ENCODE measurements around the gene GUCD1. TPM values are rescaled to one million over a fixed set of nuclear protein-coding genes. Genes with fewer than 3 reads are reported as not detected.
"Not testable (repeated sequence)": the region's sequence is repeated elsewhere in the genome, so short reads cannot be mapped to it uniquely, and the experiment has no call there.

The GUCD1 gene
- total RNA-seq, 1 donor from 2014 or later = 291 TPM

GRCh38 chr22:24543185-24543601, 11.7 kb downstream of the GUCD1 start:
- no peak for DNase-seq
- ATAC-seq (ENCODE audit: poor library complexity) = peak; percentile 1
- intact Hi-C loops (cut with DNase I) = no loop called here

GRCh38 chr22:24542641-24543040, 12.3 kb downstream of the GUCD1 start:
- peak; percentile 78 for ATAC-seq (ENCODE audit: poor library complexity)
- intact Hi-C loops (cut with DNase I) = no loop called here
- DNase-seq = peak; percentile 73

- ATAC-seq (ENCODE audit: poor library complexity) (no peak), DNase-seq (no peak)
- intact Hi-C loops (cut with DNase I) = no loop called here
Observed at GRCh38 chr22:24541681-24542515, 13.0 kb downstream of the GUCD1 start.

GRCh38 chr22:24540470-24540869, 14.5 kb downstream of the GUCD1 start:
- DNase-seq = no peak
- ATAC-seq (ENCODE audit: poor library complexity) = no peak
- intact Hi-C loops (cut with DNase I) = no loop called here

DNA sequence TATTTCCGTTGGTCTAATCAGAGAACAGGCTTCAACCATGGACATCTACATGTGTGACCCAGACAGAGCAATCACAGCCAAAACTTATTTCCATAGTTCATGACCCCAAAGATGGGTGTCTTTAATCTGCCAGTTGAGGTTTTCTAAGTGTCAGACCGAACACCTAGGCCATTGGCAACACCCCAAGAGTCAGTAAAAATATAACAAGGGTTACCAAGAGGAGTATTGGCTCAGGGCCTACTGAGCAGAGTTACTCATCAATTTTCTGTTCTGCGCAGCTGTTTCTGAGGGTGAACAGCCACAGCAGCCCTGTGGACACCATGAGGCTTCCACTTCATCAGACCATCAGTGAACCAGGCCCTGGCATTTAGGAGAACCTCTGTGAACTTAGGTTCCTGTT, 18.8 kb downstream of the GUCD1 start:
- no peak for DNase-seq
- no peak for ATAC-seq (ENCODE audit: poor library complexity)
- intact Hi-C loops (cut with DNase I) = no loop called here

GRCh38 chr22:24535348-24535747, 19.6 kb downstream of the GUCD1 start:
- intact Hi-C loops (cut with DNase I) = no loop called here
- no peak for DNase-seq

GRCh38 chr22:24532075-24532474, 22.9 kb downstream of the GUCD1 start:
- no peak for DNase-seq
- no peak for ATAC-seq (ENCODE audit: poor library complexity)
- intact Hi-C loops (cut with DNase I) = no loop called here

More at GRCh38 chr22:24535348-24535747, 19.6 kb downstream of the GUCD1 start:
- no peak for ATAC-seq (ENCODE audit: poor library complexity)

- intact Hi-C loops (cut with DNase I); ATAC-seq (ENCODE audit: poor library complexity); DNase-seq: not testable (repeated sequence)
Observed at GRCh38 chr22:24530968-24531367, 24.0 kb downstream of the GUCD1 start.

- intact Hi-C loops (cut with DNase I) = loop anchor here (10.0 kb wide), 1 partner anchor 345 kb away; the partner anchor contains the start of gene SUSD2
- ATAC-seq (ENCODE audit: poor library complexity) (no peak), DNase-seq (no peak)
Observed at GRCh38 chr22:24529898-24530297, 25.0 kb downstream of the GUCD1 start.

GRCh38 chr22:24526191-24526590, 28.7 kb downstream of the GUCD1 start:
- no peak for DNase-seq
- ATAC-seq (ENCODE audit: poor library complexity) = no peak
- intact Hi-C loops (cut with DNase I) = loop anchor here (10.0 kb wide), 1 partner anchor 341 kb away; the partner anchor contains the start of gene SUSD2

GRCh38 chr22:24525416-24526037, 29.4 kb downstream of the GUCD1 start:
- peak; percentile 87 for ATAC-seq (ENCODE audit: poor library complexity)

GRCh38 chr22:24523873-24524272, 31.1 kb downstream of the GUCD1 start:
- ATAC-seq (ENCODE audit: poor library complexity) (no peak), DNase-seq (no peak)
- intact Hi-C loops (cut with DNase I) = loop anchor here (10.0 kb wide), 1 partner anchor 339 kb away; the partner anchor contains the start of gene SUSD2

More at GRCh38 chr22:24525416-24526037, 29.4 kb downstream of the GUCD1 start:
- DNase-seq = peak; percentile 88
- intact Hi-C loops (cut with DNase I) = loop anchor here (10.0 kb wide), 1 partner anchor 341 kb away; the partner anchor contains the start of gene SUSD2

DNA sequence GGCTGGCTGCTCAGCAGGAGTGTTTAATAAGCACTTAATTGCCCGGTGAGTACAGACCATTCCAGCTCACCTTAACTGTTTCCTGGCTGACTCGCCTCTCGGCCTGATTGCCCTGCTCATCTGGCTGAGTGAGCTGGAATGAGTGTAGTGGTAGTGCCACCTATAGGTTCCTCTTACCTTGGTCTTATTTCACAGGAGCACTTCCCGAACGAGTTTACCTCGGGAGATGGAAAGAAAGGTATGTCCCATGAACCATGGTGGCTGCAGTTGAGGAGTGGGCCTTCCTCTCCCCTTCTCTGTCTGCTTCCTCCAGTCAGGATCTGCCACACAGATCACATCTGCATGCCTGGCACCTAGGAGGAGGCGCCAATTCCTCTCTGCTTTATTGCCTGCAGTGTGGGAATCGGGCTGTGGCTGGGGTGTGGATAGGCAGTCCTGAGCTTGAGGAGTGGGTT, 33.1 kb downstream of the GUCD1 start:
- intact Hi-C loops (cut with DNase I) = loop anchor here (10.0 kb wide), 1 partner anchor 337 kb away; the partner anchor contains the start of gene SUSD2
- no peak for DNase-seq
- ATAC-seq (ENCODE audit: poor library complexity) = peak; percentile 75

- ATAC-seq (ENCODE audit: poor library complexity) (no peak), DNase-seq (no peak)
- intact Hi-C loops (cut with DNase I) = loop anchor here (10.0 kb wide), 1 partner anchor 195 kb away; no protein-coding TSS in a partner anchor
Observed at GRCh38 chr22:24519496-24519895, 35.4 kb downstream of the GUCD1 start.

DNA sequence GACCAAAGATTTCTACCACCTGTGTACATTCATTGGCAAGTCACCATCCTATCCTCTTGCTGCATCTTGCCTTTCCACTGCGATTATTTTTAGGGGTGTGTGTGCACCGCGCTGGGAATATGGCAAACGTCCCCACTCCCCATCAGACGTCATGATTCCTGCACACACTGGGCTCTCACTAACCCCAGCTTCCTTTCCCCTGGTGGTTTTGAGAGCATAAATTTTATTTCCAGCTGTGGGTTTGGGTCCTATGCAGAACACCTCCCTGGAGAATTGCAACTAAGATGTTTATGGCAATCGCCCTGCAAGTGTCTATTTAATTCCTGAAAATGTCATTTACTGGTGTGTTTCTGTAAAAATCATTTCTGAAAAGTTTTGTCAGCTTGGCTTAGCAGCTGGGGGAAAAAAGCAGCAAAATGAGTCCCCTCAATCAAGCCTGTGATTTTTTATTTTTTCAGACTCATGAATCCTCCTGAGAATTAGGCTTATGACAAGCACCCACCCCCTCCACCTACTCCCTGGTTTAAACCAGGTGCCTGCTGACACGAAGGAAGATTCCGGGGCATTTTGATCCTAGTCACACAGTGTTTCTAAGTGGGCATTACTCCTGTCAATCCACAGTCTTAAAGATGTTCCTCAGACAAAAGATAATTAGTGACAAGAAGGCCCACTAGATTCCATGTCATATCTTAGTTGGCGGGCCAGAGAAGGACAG, 36.0 kb downstream of the GUCD1 start:
- ATAC-seq (ENCODE audit: poor library complexity) (peak; percentile 19), DNase-seq (no peak)
- intact Hi-C loops (cut with DNase I) = loop anchor here (10.0 kb wide), 1 partner anchor 194 kb away; no protein-coding TSS in a partner anchor

- DNase-seq (no peak), ATAC-seq (ENCODE audit: poor library complexity) (no peak)
- intact Hi-C loops (cut with DNase I) = loop anchor here (10.0 kb wide), 1 partner anchor 193 kb away; no protein-coding TSS in a partner anchor
Observed at GRCh38 chr22:24518228-24518627, 36.7 kb downstream of the GUCD1 start.

- intact Hi-C loops (cut with DNase I) = loop anchor here (10.0 kb wide), 1 partner anchor 193 kb away; no protein-coding TSS in a partner anchor
- DNase-seq (no peak), ATAC-seq (ENCODE audit: poor library complexity) (no peak)
Observed at GRCh38 chr22:24517446-24517845, 37.5 kb downstream of the GUCD1 start.

DNA sequence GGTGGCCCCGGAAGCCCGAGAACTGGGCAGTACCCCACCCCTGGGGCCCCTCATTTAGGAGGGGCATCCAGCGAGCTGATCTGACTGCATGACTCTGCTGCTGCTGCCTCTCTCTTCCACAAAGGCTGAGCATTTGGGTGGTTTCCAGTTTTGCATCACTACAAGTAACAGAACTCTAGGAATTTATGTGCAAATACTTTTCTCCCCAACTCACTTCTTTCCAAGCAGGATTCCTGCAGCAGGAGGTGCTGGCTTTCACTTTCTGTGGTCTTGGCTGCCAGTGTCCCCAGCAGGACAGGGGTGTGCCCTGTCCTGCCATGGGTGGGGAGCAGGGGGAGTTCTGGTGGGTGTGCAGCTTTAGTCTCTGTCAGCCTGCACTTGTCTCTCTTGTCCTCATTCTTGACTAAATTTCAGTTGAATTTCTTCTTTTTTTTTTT, 38.6 kb downstream of the GUCD1 start:
- intact Hi-C loops (cut with DNase I) = loop anchor here (10.0 kb wide), 1 partner anchor 192 kb away; no protein-coding TSS in a partner anchor
- DNase-seq (no peak), ATAC-seq (ENCODE audit: poor library complexity) (no peak)

DNA sequence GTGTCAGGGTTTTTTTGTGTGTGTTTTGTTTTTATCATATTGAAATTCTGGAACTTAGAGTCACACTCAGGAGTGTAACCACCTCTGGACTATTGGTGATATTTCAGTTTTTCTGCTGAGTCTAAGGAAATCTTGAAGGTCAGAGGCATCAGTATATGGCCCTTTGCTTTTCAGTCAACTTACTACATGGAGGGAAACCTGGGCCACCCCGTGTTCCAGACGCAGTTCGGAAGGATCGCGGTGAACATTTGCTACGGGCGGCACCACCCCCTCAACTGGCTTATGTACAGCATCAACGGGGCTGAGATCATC, 40.0 kb downstream of the GUCD1 start:
- DNase-seq = no peak
- intact Hi-C loops (cut with DNase I) = loop anchor here (10.0 kb wide), 1 partner anchor 190 kb away; no protein-coding TSS in a partner anchor
- ATAC-seq (ENCODE audit: poor library complexity) = no peak

Measured in Right ventricle myocardium superior (tissue), 1 donor.